HL-60 (cell line): ENCODE results near the gene NOTCH2.

ENCODE experiments used
- DNase-seq, 2 experiments: peaks; one replicate each; pipeline ENCODE4 v3.0.0-alpha.2; 2010 to 2020; ENCODE audit warnings: low read depth in 1 of 2, low spot score in 1 of 2
- H3K27ac ChIP-seq: fragments of 250-450 bp; sonication (Bioruptor Pico); replicated peaks from 2 replicates; pipeline ENCODE4 v1.5.1; 2020; ENCODE audit warnings: mild to moderate bottlenecking, moderate library complexity
- H3K27me3 ChIP-seq: fragments of 250-450 bp; sonication (Bioruptor Pico); 2 replicates; pipeline ENCODE4 v1.5.1; 2021; ENCODE audit warnings: mild to moderate bottlenecking, moderate library complexity; ENCODE audit not compliant: insufficient read depth, poor library complexity, severe bottlenecking
- H3K4me3 ChIP-seq: replicated peaks from 2 replicates; pipeline ENCODE4 v1.5.1; 2011; ENCODE audit warnings: mild to moderate bottlenecking, control low read depth, low read length; ENCODE audit not compliant: insufficient read depth
- CTCF ChIP-seq: IDR thresholded peaks from one replicate; pipeline ENCODE4 v1.5.1; 2011; ENCODE audit warnings: low read length, control low read depth, inconsistent platforms; ENCODE audit not compliant: insufficient read depth
- GABPA ChIP-seq: IDR thresholded peaks from 2 replicates; pipeline ENCODE4 v1.6.1; 2012; ENCODE audit warnings: low read depth
- POLR2AphosphoS5 ChIP-seq: IDR thresholded peaks from 2 replicates; pipeline ENCODE4 v1.6.1; 2012; ENCODE audit warnings: low read depth
- REST ChIP-seq: IDR thresholded peaks from 2 replicates; pipeline ENCODE4 v1.6.1; 2012; ENCODE audit warnings: low read depth; ENCODE audit not compliant: insufficient replicate concordance
- SPI1 ChIP-seq: IDR thresholded peaks from 2 replicates; pipeline ENCODE4 v1.6.1; 2012; ENCODE audit warnings: low read depth, mild to moderate bottlenecking, borderline replicate concordance

The NOTCH2 gene

GRCh38 chr1:119974013-119974412 is 95.4 kb downstream of the NOTCH2 start:
- no peaks in the 10 kb centered on the region for H3K27me3 ChIP-seq
- DNase-seq: no peak
- TF ChIP-seq POLR2AphosphoS5 (no peak), GABPA (no peak), CTCF (no peak), SPI1 (no peak), REST (no peak)
- no peak overlapping the region for H3K4me3 ChIP-seq
- H3K27ac ChIP-seq: no peak overlapping the region

DNA sequence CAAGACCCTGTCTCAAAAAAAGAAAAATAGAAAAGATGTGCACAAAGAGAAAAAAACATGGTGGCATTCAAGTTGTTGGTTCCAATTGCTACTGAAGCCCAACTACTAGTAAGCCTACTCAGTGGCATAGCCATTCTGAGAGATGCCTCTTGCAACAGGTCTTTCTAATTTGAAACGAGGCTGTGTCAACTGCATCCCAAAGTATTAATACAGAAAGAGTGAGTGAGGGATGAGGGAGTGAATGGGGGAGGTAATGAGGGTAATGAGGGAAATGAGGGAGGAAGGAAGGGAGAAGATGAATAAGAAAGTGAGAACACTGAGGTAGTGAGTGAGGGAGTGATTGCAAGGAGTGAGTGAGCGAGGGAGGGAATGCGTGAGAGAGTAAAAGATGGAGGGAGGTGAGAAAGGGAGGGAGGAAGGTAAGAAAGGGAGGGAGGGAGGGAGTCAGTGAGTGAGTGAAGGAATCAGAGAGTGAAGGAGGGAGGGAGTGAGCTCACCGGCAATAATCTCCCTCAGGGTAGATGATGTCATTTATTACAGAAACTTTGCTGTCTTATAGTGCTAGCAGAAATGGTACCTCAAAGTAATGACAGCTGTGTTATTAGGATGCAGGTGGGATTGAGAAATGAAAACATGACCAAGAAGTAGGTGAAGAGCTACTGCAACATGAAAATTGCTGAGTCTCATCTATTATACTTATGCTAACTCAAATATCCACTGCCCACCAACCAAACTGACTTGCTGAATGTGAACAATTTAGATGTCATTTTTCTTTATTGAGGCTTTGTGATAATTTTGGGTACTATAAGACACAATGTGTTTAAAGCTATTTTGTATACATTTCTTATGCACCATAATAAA is 97.5 kb downstream of the NOTCH2 start:
- Histone ChIP-seq H3K4me3 (no peak overlapping the region), H3K27me3 (no peaks in the 10 kb centered on the region), H3K27ac (no peak overlapping the region)
- TF ChIP-seq GABPA (no peak), SPI1 (no peak), POLR2AphosphoS5 (no peak), REST (no peak), CTCF (no peak)
- DNase-seq: no peak

GRCh38 chr1:119968601-119969000 is 100.9 kb downstream of the NOTCH2 start:
- no peak for TF ChIP-seq POLR2AphosphoS5
- TF ChIP-seq REST: no peak
- no peak for TF ChIP-seq GABPA
- no peak for TF ChIP-seq SPI1
- no peak for TF ChIP-seq CTCF
- Histone ChIP-seq H3K4me3 (no peak overlapping the region), H3K27ac (no peak overlapping the region), H3K27me3 (no peaks in the 10 kb centered on the region)
- no peak for DNase-seq
